Upper lobe of right lung (tissue), 1 donor: ENCODE results near the gene WIPF1. TPM values are rescaled to one million over a fixed set of nuclear protein-coding genes. Genes with fewer than 3 reads are reported as not detected.

ENCODE experiments used
- ATAC-seq: fragments of 200-7000 bp; cut with Tn5 transposase; one replicate; pipeline ENCODE4 v1.9.1; 2020; ENCODE audit warnings: mild to moderate bottlenecking, moderate library complexity
- DNase-seq: peaks from one replicate; pipeline ENCODE4 v3.0.0-alpha.2; 2020
- H3K27ac ChIP-seq: fragments of 200-600 bp; one replicate; pipeline ENCODE4 v1.8.0; 2022
- H3K27me3 ChIP-seq: fragments of 200-600 bp; one replicate; pipeline ENCODE4 v1.8.0; 2022; ENCODE audit warnings: mild to moderate bottlenecking
- H3K36me3 ChIP-seq: fragments of 200-600 bp; one replicate; pipeline ENCODE4 v1.8.0; 2022
- H3K4me1 ChIP-seq: fragments of 200-600 bp; one replicate; pipeline ENCODE4 v1.8.0; 2022
- H3K4me3 ChIP-seq: fragments of 200-600 bp; one replicate; pipeline ENCODE4 v1.8.0; 2022; ENCODE audit warnings: mild to moderate bottlenecking
- H3K9me3 ChIP-seq: fragments of 200-600 bp; one replicate; pipeline ENCODE4 v1.8.0; 2022
- intact Hi-C: fragments of 100-400 bp; cut with DNase I; formaldehyde crosslinking; loops from one replicate; pipeline ENCODE4 v1.11.0; 2022
- total RNA-seq: library from RNA; stranded (reverse); fragmentation: NEBNext Ultra II Directional; extraction: Animal tissue kit (Norgen Biotek cat#: 25700); gene quantifications from one replicate; pipeline ENCODE4 v1.2.1, GENCODE V29; 2021
- TF ChIP-seq, protein P1 (sequence below): fragments of 200-600 bp; IDR thresholded peaks from one replicate; pipeline ENCODE4 v1.8.0; 2022; ENCODE audit warnings: antibody characterized with exemption
- donor health status: DM: no; HTN: yes; CAD: no; lungs with severe emphysema.

The WIPF1 gene
- total RNA-seq, 1 donor from 2014 or later: 71.5 TPM

DNA sequence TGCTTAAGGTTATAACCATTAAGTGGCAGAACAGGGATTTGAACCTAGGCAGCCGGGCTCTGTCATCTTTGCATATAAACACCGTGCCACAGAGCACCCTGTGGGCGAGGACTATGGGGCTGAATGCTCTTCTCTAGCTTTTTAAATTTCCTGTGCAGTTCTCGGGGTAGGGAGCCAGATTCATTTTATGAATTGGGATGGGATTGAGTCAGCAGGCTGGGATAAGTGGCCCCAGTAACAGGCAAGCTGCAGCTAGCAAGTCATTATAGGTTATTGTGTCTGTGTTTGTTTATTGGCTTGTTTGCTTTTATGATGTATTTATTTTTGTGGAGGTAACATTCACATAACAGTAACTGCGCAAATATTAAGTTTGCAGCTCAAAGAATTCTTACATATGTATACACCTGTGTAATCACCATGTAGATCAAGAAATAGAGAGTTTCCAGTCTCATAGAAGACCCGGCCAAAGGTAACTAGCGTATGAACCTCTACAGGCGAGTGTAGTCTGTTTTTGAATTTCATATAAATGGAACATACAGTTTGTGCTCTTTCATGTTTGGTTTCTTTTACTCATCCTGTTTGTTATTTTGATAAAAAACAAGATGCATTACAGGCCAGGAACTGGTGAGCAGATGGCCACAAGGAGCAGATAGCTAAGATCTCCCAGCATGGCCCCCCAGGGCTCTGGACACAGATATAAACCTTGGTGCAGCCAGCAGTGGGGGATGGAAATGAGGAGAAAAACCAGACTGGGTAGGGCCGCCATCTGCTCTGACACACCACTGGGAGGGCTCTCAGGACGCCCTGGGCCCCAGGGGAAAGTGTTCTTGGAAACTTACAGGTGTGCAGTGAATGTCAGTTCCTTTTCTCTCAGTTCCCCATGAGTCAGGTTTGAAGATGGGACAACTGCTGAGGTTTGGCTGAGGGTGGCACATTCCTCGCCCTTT is 61.6 kb downstream of the WIPF1 start:
- H3K9me3 ChIP-seq: no peaks in the 10 kb centered on the region
- TF ChIP-seq, protein P1, sequence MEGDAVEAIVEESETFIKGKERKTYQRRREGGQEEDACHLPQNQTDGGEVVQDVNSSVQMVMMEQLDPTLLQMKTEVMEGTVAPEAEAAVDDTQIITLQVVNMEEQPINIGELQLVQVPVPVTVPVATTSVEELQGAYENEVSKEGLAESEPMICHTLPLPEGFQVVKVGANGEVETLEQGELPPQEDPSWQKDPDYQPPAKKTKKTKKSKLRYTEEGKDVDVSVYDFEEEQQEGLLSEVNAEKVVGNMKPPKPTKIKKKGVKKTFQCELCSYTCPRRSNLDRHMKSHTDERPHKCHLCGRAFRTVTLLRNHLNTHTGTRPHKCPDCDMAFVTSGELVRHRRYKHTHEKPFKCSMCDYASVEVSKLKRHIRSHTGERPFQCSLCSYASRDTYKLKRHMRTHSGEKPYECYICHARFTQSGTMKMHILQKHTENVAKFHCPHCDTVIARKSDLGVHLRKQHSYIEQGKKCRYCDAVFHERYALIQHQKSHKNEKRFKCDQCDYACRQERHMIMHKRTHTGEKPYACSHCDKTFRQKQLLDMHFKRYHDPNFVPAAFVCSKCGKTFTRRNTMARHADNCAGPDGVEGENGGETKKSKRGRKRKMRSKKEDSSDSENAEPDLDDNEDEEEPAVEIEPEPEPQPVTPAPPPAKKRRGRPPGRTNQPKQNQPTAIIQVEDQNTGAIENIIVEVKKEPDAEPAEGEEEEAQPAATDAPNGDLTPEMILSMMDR: no peak
- ATAC-seq (no peak), DNase-seq (no peak)
- intact Hi-C loops: no loop called here
- H3K27ac ChIP-seq: no peak overlapping the region
- H3K36me3 ChIP-seq: no peaks in the 10 kb centered on the region
- H3K4me1 ChIP-seq: no peaks in the 10 kb centered on the region
- H3K4me3 ChIP-seq: no peak overlapping the region
- peaks cover 4% of the 10 kb centered on the region for H3K27me3 ChIP-seq

- Histone ChIP-seq H3K4me1 (no peaks in the 10 kb centered on the region), H3K4me3 (no peak overlapping the region), H3K27me3 (peaks cover 4% of the 10 kb centered on the region), H3K27ac (no peak overlapping the region), H3K9me3 (no peaks in the 10 kb centered on the region), H3K36me3 (no peaks in the 10 kb centered on the region)
- intact Hi-C loops: no loop called here
- ATAC-seq (no peak), DNase-seq (no peak)
- TF ChIP-seq, protein P1: no peak
These were observed 62.5 kb downstream of the WIPF1 start for GRCh38 chr2:174535083-174535482.

DNA sequence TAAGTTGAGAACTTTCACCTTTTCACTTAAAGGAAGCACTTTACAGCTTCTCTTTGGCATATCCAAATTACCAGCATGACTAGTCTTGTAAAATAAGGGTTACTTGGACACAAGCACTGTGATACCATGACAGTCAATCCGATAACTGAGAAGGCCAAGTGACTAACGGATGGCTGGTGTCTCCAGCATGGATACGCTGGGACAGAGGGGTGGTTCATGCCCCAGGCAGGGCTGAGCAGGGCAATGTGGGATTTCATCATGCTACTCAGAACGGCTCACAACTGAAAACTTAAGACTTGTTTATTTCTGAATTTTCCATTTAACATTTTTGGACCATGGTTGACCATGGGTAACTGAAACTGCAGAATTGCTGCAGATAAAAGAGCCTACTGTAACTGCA is 67.7 kb downstream of the WIPF1 start:
- no peaks in the 10 kb centered on the region for H3K4me1 ChIP-seq
- no peak for ATAC-seq
- no peak overlapping the region for H3K27ac ChIP-seq
- H3K4me3 ChIP-seq: no peak overlapping the region
- no peak for DNase-seq
- intact Hi-C loops: no loop called here
- no peaks in the 10 kb centered on the region for H3K36me3 ChIP-seq
- TF ChIP-seq, protein P1: no peak
- no peaks in the 10 kb centered on the region for H3K27me3 ChIP-seq
- no peaks in the 10 kb centered on the region for H3K9me3 ChIP-seq

GRCh38 chr2:174527959-174528358 is 69.6 kb downstream of the WIPF1 start:
- Histone ChIP-seq H3K9me3 (no peaks in the 10 kb centered on the region), H3K27ac (no peak overlapping the region), H3K4me1 (no peaks in the 10 kb centered on the region), H3K4me3 (no peak overlapping the region), H3K36me3 (no peaks in the 10 kb centered on the region), H3K27me3 (no peaks in the 10 kb centered on the region)
- TF ChIP-seq, protein P1: no peak
- intact Hi-C loops: no loop called here
- no peak for ATAC-seq
- DNase-seq: no peak

DNA sequence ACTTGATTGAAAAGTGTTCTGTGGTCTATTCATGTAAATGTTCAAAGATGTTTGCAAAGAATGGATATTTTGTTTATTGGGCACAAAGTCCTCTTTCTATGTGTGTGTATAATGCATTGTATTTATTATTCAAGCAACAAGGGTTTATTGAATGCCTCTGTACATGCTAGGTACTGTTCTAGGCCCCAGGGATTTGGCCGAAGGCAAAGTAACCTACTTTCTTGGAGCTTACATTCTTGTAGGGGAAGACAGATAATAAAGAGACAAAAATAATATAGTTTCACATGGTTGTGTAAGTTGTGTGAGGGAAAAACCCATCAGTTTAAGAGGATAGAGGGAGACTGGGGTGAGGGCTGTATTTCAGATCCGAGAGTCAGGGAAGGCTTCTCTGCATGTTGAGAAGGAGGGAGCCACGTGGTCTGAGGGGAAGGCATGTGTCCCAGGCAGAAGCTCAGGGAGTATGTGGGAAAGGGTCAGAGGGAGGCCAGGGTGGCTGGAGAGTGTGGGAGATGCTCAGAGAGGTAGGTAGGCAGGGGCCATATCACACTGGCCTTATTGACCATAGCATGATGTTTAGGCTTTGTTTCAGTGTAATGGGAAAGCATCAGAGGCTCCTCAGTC is 70.4 kb downstream of the WIPF1 start:
- Histone ChIP-seq H3K4me3 (no peak overlapping the region), H3K9me3 (no peaks in the 10 kb centered on the region), H3K36me3 (no peaks in the 10 kb centered on the region), H3K4me1 (no peaks in the 10 kb centered on the region), H3K27me3 (no peaks in the 10 kb centered on the region), H3K27ac (no peak overlapping the region)
- no peak for ATAC-seq
- intact Hi-C loops: no loop called here
- no peak for DNase-seq
- TF ChIP-seq, protein P1: no peak
